RPMI7951 (cell line): Measurements from ENCODE around the gene KDM4B. TPM values are rescaled to one million over a fixed set of nuclear protein-coding genes. Genes with fewer than 3 reads are reported as not detected.
"Not testable (repeated sequence)": the region's sequence is repeated elsewhere in the genome, so short reads cannot be mapped to it uniquely, and the experiment has no call there.

ENCODE experiments used
- DNase-seq: peaks from one replicate; pipeline ENCODE4 v3.0.0-alpha.2; 2012; ENCODE audit warnings: low read depth
- total RNA-seq: library from RNA; depleted of rRNA; stranded (reverse); fragments of >200 nt; shearing (Covaris generic); gene quantifications from 2 replicates; pipeline ENCODE4 v1.2.3, GENCODE V29; 2014

Gene KDM4B
- total RNA-seq, 1 experiment from 2014 or later: 6.2 TPM

DNA sequence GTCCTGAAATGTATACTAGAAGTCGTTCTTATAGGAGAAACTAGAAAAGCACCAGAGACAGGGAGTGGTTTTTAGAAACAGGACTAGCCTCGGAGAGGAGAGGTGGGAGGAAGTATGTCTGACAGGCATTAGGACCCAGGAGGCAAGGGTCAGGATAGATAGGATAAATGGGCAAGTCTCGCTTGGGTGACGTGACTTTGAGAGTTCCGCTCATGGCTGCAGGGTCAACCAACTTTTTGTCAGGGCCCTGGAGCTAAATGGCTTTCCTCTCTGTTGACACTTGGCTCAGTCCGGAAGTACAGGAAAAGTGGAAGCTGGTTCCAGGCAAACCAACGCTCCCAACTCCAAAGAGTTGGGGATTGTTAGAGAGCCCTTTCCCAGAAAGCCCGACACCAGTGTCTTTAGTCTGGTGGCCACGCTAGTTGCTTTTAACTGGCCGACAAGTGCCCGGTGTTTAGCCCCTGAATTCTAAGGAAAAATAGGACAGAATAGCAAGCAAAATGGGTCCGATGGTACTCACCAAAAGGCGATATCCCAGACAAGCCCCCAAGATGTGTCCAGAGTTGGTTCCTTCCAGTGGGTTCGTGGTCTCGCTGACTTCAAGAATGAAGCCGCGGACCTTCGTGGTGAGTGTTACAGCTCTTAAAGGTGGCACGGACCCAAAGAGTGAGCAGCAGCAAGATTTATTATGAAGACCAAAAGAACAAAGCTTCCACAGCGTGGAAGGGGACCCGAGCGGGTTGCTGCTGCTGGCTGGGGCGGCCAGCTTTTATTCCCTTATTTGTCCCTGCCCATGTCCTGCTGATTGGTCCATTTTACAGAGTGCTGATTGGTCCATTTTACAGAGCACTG is 196.2 kb downstream of the KDM4B start:
- DNase-seq: not testable (repeated sequence)

DNA sequence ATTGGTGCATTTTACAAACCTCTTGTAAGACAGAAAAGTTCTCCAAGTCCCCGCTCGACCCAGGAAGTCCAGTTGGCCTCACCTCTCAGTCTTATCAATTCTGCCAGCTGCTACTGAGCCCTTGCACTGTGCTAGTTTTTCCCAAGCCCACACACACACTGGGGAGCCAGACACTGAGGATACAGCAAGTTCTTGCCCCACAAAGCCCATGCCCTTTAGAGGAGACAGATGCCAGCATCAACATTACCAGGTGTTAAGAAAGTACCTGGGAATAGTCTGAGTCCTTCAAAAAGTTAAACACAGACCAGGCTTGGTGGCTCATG is 196.7 kb downstream of the KDM4B start:
- no peak for DNase-seq

DNA sequence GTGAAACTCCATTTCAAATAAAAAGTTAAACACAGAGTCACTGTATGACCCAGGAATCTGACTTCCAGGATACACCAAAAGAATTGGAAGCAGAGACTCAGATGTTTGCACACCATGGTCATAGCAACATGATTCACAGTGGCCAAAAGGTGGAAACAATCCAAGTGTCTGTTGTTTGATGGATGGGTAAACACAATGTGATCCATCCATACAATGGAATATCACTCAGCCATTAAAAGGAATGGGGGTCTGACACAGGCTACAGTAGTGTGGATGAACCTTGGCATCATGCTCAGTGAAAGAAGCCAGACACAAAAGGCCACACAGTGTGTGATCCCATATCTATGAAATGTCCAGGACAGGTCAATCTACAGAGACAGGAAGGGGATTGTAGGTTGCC is 197.3 kb downstream of the KDM4B start:
- peak; percentile 76 for DNase-seq

DNA sequence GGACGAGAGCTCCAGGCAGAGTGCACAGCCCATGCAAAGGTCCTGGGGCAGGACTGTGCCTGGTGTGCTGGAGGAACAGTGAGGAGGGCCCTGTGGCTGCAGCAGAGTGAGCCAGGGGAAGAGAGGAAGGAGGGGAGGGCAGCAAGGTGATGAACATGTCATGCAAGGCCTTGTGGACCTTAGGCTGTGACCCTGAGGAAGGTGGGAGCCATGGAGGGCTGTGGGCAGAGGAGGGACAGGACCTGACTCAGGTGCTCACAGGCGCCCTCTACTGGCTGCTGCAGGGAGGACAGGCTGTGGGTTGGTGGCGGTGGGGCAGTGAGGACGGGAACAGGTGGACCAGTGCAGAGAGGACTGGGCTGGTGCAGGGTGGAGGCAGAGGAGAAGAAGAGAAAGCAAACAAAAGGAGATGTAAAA is 201.4 kb downstream of the KDM4B start:
- no peak for DNase-seq

DNA sequence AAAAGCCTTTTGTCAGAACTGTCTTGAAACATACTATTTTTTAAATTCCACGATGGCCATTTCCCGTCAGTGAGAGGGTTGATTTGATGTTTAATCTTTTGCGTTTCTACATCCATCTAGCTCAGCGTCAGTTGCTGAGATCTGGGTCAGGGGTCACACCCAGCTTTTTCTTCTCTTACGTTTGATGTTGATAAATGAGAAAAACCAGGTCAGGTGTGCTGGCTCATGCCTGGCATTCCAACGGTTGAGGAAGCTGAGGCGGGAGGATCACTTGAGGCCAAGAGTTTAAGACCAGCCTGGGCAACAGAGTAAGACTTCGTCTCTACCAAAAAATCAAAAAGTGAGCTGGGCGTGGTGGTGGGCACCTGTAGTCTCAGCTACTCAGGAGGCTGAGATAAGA is 202.8 kb downstream of the KDM4B start:
- DNase-seq: no peak

DNA sequence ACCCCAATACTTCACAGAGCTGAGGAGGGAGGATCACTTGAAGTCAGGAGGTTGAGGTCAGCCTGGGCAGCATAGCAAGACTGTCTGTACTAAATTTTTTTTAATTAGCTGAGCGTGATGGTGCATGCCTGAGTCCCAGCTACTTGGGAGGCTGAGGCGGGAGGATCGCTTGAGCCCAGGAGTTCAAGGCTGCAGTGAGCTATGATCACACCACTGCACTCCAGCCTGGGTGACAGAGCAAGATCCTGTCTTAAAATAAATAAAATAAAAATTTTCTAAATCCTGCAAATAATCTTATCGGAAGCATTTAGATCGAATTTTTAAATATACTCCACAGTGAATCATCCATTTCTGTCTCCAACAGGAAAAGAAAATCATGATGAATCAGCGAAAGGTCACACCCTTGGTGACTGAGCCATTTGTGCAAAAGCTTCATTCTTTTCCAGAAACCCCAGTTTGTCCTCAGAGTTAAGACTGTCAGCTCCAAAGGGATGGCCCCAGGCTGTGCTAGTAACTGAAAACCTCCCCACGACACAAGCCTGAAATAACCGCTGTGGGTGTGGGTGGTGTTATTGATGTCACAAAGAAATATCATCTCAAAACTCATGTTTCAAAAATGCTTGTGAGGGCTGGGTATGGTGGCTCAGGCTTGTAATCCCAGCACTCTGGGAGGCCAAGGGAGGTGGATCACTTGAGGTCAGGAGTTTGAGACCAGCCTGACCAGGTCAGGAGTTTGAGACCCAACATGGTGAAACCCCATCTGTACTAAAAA is 204.1 kb downstream of the KDM4B start:
- peak; percentile 99 for DNase-seq

DNA sequence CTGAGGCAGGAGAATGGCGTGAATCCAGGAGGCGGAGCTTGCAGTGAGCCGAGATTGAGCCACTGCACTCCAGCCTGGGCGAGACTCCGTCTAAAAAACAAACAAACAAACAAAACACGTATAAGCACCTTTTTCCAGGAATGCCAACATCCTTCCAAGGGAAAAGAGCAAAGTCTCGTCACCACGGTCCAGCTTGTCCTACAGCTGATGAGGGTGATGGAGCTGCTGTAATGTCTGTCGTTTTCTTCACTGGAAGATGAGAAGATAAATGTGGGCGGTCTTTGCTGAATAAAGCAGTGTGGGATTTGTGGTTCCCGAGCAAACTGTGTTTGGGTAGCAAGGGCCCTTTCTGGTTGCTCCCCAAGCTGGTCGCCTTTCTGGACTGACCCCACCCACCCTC is 205.1 kb downstream of the KDM4B start:
- no peak for DNase-seq

DNA sequence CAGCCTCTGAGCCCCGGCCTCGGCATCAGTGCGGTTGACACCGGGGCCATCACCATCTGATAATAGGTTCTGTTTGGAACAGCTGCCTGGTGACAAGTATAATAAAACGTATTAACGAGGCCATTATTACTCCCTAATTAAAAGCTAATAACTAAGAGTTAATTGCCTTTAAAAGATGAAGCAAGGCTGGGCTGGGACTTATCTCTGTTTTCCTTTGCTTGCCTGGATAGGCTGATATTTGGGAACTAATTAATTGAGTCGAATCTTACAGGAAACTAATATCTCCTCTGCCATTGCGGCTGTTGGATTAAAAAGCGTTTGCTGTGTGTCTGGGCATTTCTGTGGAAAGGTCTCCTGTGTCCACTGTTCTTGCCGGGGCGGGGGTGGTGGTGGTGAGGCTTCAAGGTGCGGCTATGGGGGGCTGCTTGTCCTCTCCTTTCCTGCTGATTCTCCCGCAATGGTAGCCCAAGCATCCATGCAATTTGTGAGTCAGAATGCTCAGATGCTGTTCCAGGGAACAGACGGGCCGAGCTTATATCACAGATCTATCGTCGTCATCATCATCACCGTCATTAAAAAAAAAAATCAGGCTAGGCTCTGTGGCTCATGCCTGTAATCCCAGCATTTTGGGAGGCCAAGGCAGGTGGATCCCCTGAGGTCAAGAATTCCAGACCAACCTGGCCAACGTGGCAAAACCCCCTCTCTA is 209.0 kb downstream of the KDM4B start:
- no peak for DNase-seq

DNA sequence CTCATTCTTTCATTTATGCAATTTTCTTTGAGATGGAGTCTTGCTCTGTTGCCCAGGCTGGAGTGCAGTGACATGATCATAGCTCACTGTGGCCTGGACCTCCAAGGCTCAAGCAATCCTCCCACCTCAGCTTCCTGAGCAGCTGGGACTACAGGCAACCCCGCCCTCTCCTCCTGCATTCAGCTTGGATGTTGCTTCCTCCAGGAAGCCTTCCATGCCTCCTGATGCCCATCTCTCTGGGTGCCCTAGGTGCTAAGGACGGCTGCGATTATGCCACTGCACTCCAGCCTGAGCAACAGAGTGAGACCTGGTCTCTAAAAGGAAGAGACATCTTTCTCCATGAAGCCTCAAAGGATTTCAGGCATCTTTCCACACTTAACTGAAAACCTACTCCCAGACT is 209.9 kb downstream of the KDM4B start:
- no peak for DNase-seq

DNA sequence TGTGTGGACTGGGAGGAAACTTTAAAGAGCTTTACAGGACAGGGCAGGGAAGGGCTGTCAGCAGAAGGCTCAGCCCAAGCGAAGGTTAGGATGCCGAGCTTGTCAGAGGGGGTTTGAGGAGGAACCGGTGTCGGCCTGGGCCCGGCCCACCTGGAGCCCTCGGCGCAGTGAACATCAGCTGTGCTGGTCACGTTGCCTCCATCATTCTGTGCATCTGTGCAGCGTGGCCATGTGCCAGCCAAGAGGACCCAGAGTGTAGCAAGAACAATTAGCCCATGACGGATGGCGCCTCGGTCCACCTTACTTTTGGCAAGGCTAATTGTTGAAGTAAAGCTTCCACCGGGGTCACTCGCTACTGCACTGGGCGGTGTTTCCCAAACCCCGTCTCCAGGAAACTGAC is 210.3 kb downstream of the KDM4B start:
- no peak for DNase-seq

DNA sequence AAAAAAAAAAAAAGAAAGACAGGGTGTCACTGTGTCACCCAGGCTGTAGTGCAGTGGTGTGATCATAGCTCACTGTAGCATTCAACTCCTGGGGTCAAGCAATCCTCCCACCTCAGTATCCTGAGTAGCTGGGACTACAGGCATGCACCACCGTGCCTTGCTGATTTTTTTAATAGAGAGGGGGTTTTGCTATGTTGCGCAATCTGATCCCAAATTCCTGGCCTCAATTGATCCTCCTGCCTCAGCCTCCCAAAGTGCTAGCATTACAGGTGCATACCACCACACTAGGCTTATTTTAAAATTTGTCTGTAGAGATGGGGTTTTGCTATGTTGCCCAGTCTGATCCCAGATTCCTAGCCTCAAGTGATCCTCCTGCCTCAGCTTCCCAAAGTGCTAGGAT is 212.4 kb downstream of the KDM4B start:
- no peak for DNase-seq

DNA sequence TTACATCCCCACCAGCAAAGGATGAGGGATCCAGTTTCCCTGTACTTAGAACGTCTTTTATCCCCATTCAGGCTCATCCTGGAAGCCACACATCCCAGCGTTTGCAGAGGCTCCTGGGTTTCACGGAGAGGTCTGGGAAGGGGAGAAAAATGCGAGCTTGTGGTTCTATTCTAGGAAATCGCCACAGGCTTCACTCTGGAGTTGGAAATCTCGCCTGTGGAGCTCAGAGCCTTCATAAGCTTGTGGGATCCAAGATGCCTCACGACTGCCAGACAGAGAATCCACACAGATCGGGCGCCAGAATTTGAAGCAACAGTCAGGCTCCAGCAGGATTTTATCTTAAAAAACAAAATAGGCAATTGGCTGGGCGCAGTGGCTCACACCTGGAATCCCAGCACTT is 213.8 kb downstream of the KDM4B start:
- DNase-seq: peak; percentile 63

DNA sequence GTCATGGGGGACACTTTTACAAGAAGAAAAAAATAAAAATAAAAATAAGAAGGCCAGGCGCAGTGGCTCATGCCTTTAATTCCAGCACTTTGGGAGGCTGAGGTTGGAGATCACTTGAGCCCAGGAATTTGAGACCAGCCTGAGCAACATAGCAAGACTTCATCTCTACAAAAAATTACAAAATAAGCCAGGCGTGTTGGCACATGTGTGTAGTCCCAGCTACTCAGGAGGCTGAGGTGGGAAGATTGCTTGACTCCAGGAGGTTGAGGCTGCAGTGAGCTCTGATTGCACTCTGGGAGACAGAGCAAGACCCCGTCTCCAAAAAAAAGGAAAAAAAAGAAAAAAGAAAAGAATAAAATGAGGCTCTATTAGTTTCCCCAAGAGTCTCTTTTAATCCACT is 214.7 kb downstream of the KDM4B start:
- DNase-seq: no peak

DNA sequence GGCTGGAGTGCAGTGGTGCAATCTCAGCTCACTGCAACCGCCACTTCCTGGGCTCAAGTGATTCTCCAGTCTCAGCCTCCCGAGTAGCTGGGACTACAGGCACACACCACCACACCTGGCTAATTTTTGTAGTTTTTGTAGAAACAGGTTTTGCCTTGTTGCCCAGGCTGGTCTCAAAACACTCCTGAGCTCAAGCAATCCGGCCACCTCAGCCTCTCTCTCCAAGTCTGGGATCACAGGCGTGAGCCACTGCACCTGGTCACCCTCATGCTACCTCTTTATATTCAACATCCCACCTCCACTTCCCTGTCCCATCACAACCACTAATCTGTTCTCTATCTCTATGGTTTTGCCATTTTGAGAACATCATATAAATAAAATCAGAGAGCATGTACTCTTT is 216.0 kb downstream of the KDM4B start:
- no peak for DNase-seq

DNA sequence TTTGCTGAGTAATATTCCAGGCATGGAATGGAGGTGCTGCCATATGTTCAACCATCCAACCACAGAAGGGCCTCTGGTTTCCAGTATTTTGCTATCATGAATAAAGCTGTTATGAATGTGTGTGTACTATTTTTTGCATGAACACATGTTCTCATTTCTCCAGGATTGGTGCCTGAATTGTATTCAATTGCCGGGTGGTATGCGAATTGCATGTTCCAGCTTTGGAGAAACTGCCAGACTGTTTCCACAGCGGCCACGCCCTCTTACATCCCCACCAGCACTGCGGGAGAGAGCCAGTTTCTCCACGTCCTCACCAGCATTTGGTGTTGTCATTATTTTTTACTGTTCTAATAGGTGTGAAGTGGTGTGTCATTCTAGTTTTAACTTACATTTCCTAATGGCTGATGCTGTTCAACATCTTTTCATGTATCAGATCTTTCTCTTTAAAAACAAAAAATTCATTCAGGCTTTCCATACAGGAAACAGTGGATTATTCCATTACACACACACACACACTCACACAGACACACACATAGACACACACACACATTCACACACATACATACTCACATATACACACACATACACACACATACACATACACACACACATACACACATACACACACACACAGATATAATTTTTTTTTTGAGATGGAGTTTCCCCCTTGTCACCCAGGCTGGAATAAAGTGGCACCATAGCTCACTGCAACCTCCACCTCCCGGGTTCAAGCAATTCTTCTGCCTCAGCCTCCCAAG is 217.6 kb downstream of the KDM4B start:
- peak; percentile 65 for DNase-seq

DNA sequence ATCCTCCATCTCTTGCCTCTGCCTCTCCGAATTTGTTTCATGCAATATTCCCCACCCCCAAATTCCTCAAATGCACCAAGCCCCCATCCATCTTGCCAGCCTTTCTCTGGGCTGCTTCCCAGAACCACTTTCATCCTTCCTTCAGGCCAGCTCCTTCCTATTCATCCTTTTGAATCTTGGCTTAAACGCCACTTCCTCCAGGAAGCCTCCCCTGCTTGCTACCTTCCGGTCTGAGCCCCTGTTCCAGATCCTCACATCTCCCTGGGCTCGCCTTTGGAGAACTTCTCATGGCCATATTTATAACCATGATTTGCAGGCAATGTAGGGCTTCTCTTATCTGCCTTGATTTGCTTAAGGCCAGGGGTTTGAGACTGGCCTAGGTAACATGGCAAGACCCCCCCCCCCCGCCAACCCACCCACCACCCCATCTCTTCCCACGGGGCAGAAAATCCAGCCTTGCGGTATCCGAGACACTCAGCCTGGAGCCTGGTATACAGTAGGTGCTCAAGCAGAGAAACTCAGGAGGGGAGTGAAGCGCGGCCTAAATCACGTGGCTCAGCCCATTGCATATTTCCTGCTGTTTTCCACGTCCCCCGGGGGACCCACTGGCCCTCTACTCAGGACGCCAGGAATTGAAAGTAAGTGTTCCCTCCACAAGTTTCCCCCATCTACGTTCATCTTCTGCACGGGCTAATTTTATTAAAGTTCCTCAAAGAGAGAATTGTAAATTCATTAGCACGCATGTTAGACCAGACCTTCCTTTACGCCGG is 219.8 kb downstream of the KDM4B start:
- DNase-seq: no peak

DNA sequence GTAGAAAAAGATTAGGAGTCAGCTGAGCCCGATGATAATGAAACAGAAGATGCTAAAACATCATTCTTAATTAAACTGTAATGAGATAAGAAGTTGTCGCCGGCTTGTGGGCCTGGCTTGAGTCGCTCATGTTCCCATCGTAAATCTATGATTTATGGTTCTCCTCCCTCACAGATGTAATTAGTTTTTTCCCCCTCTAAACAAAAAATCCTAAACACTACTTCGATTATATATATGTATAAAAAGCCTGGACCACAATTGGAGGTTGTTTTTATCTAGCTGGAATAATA is 220.3 kb downstream of the KDM4B start:
- DNase-seq: no peak

DNA sequence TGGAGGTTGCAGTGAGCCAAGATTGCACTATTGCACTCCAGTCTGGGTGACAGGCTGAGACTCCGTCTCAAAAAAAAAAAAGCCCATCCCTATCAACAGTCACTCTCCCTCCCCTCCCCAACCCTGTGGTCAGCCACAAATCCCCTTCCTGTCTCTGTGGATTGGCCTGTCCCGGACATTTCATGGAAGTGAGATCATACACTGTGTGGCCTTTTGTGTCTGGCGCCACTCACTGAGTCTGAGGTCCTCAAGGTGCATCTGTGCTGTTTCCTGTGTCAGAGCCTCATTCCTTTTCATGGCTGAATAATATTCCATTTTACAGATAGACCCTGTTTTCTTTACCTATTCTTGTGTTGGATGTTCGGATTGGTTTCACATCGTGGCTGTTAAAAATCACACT is 222.2 kb downstream of the KDM4B start:
- peak; percentile 79 for DNase-seq

DNA sequence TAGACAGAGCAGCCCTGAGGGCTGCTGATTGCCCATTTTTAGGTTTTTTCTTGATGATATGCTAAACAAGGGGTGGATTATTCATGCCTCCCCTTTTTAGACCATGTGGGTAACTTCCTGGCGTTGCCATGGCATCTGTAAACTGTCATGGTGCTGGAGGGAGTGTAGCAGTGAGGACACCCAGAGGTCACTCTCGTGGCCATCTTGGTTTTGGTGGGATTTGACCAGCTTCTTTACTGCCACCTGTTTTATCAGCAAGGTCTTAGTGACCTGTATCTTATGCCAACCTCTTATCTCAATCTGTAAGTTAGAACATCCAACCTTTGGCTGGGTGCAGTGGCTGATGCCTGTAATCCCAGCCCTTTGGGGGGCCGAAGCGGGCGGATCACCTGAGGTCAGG is 223.7 kb downstream of the KDM4B start:
- DNase-seq: peak; percentile 56

DNA sequence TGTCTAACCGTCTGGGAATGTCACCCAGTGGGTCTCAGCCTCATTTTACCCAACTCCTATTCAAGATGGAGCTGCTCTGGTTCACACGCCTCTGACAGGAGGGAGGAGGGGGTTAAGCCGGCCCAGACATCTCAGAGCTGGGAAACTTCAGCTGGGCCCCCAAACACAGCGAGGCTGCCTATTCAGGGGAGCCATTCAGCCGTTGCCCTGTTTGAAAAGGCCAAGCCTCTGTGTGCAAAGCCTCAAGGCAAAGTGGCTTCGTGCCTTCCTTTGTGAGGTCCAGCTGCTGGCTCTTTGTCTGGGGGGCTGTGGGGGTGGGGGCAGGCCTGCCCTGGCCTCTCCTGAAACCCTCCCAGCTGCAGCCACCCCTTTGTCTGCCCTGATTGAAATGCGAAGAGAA is 224.3 kb downstream of the KDM4B start:
- peak; percentile 19 for DNase-seq

DNA sequence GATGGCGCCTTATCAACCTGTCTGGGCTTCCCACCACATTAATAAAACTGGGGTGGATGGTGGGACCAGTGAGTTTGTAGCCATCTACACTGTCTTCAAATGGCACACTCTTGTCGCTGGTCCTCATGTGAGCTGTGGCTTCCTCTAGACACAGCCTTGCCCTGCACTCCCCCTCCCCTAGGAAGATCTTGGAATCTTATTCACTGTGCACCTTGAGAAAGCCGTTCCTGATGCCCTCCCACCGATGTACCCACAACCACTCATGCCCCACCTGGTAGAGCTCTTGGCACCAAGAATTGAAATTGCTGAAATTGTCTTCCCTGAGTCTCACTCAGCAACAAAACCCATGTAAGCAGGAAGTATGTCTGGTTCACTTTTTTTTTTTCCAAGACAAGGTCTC is 225.7 kb downstream of the KDM4B start:
- no peak for DNase-seq
